GDM1 (cell line): ENCODE measurements around the gene PPP1R26.

ENCODE experiments used
- DNase-seq: peaks from one replicate; lab custom pipeline; 2025; lab: John Stamatoyannopoulos, UW

Gene PPP1R26

DNA sequence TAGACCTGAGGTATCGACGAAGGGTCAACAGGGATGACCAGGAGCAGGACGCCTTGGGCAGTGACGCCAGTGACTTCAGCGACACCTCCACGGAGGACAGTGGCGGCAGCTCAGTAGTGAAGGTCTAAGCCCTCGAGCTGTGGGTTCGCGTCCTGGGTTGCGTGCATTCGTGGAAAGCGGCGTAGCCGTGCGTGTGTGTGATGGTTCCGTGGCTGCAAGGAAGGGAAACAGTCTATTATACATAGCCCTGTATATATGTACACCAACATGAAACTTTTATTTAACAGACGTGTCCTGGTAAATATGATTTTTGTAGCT is 8.4 kb downstream of the PPP1R26 start:
- DNase-seq, result no peak

DNA sequence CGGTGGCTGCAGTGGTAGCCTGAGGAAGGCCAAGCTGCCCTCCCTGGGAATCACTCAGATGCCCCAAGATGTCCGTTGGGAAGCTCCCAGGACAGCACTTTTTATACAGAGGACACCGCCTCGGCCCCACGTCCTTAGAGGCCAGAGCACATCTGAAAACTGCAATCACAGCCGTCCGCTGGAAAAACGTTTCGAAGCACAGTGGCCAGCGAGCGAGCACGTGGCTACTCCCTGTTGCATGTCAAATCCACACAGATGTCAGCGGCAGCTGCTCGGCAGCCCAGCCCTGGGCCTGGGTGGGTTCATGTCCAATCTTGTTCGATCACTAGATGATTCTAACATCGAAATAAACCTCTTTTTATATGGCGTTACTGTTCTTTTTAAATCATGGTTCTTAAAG is 8.9 kb downstream of the PPP1R26 start:
- DNase-seq, result no peak

DNA sequence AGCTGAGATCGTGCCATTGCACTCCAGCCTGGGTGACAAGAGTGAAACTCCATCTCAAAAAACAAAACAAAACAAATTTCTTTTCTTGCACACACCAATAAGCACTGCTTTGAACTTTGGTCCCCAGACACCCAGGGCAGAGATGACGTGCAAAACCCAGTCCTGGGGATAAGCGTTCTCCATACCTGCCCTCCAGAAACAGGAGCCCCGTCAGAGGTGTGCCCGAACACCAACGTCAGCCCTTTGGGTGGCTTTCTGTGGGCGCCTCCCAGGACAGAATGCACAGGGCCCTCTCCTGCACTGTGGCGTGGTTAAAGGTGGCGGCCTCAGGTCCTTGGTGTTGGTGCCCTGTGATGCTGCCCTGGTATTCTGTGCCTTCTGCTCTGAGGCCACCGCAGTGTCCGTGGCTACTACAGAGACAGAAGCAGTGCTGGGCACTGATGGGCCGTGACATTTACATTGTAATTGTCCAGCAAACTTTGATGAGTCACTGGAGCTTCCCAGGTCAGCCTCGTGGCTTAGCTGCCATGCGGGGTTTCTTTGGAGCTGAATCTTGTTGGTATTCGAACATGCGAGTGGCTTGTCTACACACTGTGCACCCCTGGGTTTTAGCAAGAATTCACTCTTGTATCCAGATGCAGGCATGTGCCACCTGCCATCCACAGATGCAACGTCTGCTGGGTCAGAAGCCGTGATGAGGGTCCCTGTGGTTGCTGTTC is 9.8 kb downstream of the PPP1R26 start:
- no peak for DNase-seq

DNA sequence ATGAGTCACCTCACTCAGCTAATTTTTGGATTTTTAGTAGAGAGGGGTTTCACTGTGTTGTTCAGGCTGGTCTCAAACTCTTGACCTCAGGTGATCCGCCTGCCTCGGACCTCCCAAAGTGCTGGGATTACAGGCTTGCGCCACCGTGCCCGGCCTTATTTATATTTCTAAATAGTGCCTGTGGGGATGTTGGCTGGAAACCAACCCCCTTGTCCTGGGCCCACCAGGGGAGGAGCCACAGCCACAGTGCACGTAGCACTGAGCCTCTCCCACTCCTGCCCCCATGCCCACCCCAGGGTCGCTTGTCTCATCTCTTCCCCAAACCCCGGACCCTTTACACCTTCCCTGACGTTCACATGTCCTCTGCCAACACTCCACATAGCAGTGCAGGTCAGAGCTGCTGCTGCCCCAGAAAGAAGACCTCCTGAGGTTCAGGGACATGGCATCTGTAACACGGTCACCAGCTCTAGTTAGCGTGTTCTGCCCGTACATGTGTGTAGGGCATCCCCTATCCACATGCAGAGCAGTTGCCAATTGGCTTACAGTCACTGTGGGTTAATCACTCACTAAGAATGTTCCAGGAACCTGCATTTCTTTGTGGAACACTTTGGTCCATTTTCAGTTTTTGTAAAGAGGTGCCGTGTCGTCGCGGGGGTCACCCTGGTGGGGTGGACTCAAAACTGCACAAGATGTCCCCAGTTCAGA is 10.7 kb downstream of the PPP1R26 start:
- no peak for DNase-seq

DNA sequence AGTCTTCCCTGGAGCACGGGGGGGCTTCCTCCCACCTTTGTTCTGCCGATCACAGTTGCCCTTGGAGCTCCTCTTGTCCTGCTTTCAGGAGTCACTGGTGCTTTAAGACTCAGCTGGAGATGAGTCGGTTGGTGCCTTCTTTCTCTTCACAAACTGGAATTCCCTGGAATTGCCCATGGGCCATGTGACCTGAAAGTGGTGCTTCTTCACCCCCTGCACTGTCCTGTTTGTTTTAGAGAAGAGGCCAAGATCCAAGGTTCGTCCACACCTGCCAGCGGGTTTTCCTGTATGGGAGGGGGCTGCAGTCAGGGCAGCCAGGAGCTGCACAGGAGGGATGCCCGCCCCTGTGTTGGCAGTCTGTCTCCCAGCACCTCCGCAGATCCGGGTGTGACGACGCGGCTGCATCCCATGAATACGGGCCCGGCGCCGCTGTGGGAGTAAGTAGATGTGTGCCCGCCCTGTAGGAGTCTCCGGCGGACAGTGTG is 11.4 kb downstream of the PPP1R26 start:
- no peak for DNase-seq

- no peak for DNase-seq
Observed at GRCh38 chr9:135491764-135492163, 12.2 kb downstream of the PPP1R26 start.

DNA sequence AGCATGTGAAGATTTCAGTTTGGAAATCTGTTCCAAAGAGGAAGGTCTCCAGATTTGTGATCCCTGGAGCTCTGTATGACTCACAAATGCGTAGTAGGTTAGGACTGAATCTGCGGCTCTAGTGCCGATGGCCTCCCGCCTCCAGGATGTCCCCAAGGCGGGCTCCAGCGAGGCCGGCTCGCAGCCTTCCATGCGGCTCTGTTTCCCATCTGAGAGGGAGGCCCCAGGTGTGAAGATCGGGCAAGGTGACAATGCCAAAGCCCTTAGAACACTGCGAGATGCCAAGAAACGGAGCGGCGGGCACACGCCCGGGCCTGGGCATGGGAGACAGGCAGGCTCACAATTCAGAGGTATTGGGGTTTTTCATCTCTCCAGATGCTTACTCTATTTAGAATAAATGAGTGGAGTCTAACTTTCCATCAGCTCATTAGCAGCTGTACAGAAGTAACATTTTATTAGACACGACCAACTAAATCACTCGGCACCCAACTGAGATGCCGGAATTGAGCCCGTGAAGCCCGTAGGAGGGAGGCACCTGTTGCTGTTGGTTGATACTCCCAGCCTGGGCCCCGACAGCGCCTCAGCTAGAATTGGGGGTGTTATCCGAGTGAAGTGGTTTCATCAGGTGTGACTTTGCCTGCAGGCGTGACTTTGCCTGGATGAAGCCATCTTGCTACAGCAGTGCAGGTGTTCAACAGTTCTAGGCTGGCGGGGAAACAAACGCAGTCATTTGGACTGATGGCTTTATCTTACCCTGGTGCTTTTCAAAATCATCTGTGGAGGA is 13.5 kb downstream of the PPP1R26 start:
- no peak for DNase-seq

DNA sequence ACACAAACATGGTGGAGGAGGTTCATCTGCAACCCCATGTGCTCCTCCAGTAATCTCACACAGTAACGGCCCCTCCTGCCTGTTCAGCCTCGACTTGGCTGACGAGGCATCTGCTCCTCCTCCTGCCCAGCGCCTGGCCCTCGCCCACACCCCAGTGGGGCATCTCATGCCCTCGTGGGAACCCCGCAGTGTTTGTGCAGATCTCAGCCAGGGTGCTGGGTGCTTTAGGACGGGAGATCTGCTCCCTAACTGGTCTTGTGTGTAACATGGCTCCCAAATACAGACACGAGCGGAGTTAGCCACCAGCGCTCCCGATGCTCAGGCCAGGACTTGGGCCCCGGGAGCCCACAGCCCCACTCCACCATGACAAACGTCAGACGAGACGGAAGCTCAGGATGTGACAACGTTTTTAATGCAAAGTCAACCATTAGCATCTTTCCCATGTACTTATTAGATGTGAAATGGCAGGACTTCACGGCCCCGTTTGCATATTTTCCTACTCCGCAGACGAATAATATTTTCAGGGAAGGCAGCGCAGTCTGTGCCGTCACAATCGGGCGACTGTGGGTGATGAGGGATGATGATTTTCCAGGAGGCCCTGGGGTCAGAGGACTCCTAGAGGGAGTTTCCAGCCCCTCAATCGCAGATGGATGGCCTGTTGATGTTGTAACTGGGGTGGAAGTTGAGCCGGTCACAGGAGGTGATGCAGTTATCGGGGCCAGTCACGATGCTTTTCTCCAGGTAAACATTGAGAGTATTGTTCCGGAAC is 15.4 kb downstream of the PPP1R26 start:
- no peak for DNase-seq

GRCh38 chr9:135498381-135499126 is 19.0 kb downstream of the PPP1R26 start:
- DNase-seq, result no peak

- DNase-seq, result peak; percentile 56
Observed at GRCh38 chr9:135499326-135500070, 19.9 kb downstream of the PPP1R26 start.

DNA sequence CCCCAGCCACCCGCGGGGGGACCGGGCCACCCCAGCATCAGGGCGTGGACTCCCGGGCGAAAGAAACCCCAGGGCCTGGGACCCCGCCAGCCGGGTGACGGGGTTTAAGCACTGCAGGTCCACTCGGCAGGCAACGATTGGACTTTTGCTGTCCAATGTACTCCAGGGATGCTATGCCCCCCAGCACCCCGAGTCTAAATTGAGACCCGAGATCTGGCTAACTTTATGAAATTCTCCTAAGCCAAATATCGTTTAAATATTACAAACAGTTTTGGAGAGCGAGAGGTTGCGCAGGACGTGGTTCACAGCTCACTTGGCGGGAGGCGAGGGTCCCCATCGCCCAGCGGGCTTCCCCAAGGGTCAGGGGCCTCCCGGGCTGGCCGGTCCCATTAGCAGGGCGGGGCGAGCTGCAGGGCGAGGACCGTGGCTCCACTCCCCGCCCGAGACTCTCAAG is 20.5 kb downstream of the PPP1R26 start:
- no peak for DNase-seq

DNA sequence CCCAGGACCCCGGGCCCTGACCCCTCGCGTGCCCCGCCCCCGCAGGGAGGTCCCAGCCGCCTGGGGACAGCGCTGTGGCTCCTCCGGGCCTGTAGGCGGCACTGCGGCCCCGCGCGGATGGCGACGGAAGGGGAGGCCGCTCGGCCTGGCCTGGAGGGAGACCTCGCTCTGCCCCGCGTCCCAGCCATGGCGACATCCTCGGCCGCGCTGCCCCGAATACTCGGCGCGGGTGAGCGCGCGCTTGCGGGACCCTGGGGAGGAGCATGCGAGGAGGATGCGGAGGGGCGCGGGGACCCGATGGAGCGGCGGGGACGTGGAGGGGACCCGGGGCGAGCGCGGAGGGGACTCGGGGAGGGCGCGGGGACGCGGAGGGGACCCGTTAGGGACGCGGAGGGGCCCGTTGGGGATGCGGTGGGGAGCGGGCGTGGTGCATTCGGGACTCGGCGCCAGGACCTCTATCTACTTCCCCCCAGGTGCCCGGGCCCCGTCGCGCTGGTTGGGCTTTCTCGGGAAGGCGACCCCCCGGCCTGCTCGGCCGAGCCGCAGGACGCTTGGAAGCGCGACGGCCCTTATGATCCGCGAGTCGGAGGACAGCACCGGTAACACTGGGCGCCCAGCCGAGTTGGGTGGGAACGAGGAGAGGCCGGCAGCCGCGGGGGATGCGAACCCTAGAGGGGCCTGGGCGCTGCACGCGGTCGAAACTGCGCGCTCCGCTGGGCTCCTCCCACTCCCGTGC is 21.1 kb downstream of the PPP1R26 start, which contains the start of gene MRPS2:
Gene MRPS2, plus strand, starts transcription at position 158 of the 736 bp plus-strand sequence. Its CDS starts 29 bp downstream, at position 187.
- peak; percentile 82 for DNase-seq

GRCh38 chr9:135501261-135502167 is 21.9 kb downstream of the PPP1R26 start:
- DNase-seq, result no peak

GRCh38 chr9:135502168-135502872 is 22.7 kb downstream of the PPP1R26 start:
- DNase-seq, result no peak

DNA sequence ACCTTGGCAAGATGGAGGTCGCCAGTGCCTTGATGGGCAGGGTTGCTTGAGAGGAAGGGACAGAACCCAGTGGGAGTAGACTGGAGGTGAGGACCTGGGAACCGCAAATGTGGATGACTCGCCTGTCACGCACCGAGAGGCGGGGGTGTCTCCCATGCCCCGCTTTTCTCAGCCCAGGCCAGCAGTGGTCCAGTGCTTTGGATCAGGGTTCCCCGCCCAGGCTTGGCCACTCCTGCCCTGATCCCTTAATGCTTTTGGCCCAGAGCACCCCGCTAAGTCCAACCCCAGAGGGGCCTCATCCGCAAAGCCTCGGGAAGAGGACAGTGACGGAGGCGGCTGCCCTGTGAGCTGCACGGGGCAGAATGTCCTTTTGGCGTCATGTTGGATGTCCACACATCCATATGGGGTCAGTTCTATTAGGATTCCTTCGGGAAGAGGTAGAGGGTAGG is 23.3 kb downstream of the PPP1R26 start:
- DNase-seq, result no peak

DNA sequence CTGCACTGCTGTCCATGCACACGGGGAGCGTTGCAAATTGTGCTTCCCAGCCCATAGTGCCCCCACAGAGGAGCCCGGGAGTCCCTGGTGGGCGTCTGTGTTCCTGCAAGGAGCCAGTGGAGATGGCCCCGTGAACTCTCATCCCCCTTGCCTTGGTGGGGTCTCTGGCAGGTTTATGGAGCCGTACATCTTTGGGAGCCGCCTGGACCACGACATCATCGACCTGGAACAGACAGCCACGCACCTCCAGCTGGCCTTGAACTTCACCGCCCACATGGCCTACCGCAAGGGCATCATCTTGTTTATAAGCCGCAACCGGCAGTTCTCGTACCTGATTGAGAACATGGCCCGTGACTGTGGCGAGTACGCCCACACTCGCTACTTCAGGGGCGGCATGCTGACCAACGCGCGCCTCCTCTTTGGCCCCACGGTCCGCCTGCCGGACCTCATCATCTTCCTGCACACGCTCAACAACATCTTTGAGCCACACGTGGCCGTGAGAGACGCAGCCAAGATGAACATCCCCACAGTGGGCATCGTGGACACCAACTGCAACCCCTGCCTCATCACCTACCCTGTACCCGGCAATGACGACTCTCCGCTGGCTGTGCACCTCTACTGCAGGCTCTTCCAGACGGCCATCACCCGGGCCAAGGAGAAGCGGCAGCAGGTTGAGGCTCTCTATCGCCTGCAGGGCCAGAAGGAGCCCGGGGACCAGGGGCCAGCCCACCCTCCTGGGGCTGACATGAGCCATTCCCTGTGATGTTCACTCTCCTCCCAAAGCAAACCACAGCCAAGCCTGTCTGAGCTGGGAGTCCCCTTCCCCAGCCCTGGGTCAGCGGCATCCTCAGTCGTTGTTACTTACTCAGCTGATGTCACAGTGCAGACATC is 24.0 kb downstream of the PPP1R26 start:
- no peak for DNase-seq
